Calu3 (cell line): ENCODE results near the gene SHC2. TPM values are rescaled to one million over a fixed set of nuclear protein-coding genes. Genes with fewer than 3 reads are reported as not detected.
"Not testable (repeated sequence)": the region's sequence is repeated elsewhere in the genome, so short reads cannot be mapped to it uniquely, and the experiment has no call there.

Source experiments
- BruUV-seq: library from RNA; stranded (reverse); fragments of 400-500 nt; replicated peaks from 2 replicates; lab custom pipeline; 2021; lab: Mats Ljungman, UMichigan
- CTCF ChIA-PET: fragments of 300-600 bp; sonication (Branson Sonifier 250); formaldehyde crosslinking; loops from one replicate; lab custom pipeline; 2022; ENCODE audit warnings: antibody characterized with exemption; lab: Charles Lee
- DNase-seq: peaks from one replicate; pipeline ENCODE4 v3.0.0; 2022
- H3K27ac Mint-ChIP-seq: one replicate; pipeline ENCODE4 v1.8.0; 2022; ENCODE audit warnings: mixed read lengths; ENCODE audit not compliant: unreplicated experiment
- H3K27me3 Mint-ChIP-seq: one replicate; pipeline ENCODE4 v1.8.0; 2022; ENCODE audit warnings: mixed read lengths; ENCODE audit not compliant: unreplicated experiment
- H3K36me3 Mint-ChIP-seq: one replicate; pipeline ENCODE4 v1.8.0; 2022; ENCODE audit warnings: mild to moderate bottlenecking, moderate library complexity, mixed read lengths; ENCODE audit not compliant: insufficient read depth, unreplicated experiment
- H3K4me1 Mint-ChIP-seq: one replicate; pipeline ENCODE4 v1.8.0; 2022; ENCODE audit warnings: mild to moderate bottlenecking, low read depth, mixed read lengths; ENCODE audit not compliant: unreplicated experiment
- H3K4me3 Mint-ChIP-seq: one replicate; pipeline ENCODE4 v1.8.0; 2022; ENCODE audit warnings: mild to moderate bottlenecking, low read depth, moderate library complexity, mixed read lengths; ENCODE audit not compliant: unreplicated experiment
- H3K9me3 Mint-ChIP-seq: one replicate; pipeline ENCODE4 v1.8.0; 2022; ENCODE audit warnings: low read depth, mixed read lengths; ENCODE audit not compliant: unreplicated experiment
- CTCF ChIP-seq: fragments of 200-600 bp; IDR thresholded peaks from one replicate; pipeline ENCODE4 v1.8.0; 2022; ENCODE audit warnings: antibody characterized with exemption; ENCODE audit not compliant: unreplicated experiment
- intact Hi-C: fragments of 100-400 bp; cut with micrococcal nuclease; formaldehyde crosslinking; loops from one replicate; pipeline ENCODE4 v1.10.0; 2022; ENCODE audit not compliant: unreplicated experiment
- total RNA-seq: library from RNA; stranded (reverse); gene quantifications from 2 replicates; pipeline ENCODE4 v1.2.3, GENCODE V29; 2022

SHC2 gene
- total RNA-seq, 1 experiment from 2014 or later: 8.4 TPM

- no peak for TF ChIP-seq CTCF
- BruUV-seq: no TSS peak
- CTCF ChIA-PET: no interaction called here
- no peaks in the 10 kb centered on the region for H3K4me1 Mint-ChIP-seq
- no peak for DNase-seq
- H3K27ac Mint-ChIP-seq: no peak overlapping the region
- H3K9me3 Mint-ChIP-seq: peaks cover 4% of the 10 kb centered on the region
- no peaks in the 10 kb centered on the region for H3K27me3 Mint-ChIP-seq
- H3K4me3 Mint-ChIP-seq: no peak overlapping the region
- H3K36me3 Mint-ChIP-seq: peaks cover 8% of the 10 kb centered on the region
- intact Hi-C loops: no loop called here
Observed at GRCh38 chr19:435056-435706, 25.7 kb downstream of the SHC2 start.

GRCh38 chr19:434152-434960, 26.5 kb downstream of the SHC2 start:
- no peak overlapping the region for H3K4me3 Mint-ChIP-seq
- TF ChIP-seq CTCF: no peak
- H3K27ac Mint-ChIP-seq: no peak overlapping the region
- H3K4me1 Mint-ChIP-seq: no peaks in the 10 kb centered on the region
- peaks cover 9% of the 10 kb centered on the region for H3K36me3 Mint-ChIP-seq
- no peak for DNase-seq
- H3K9me3 Mint-ChIP-seq: peaks cover 4% of the 10 kb centered on the region
- BruUV-seq: no TSS peak
- CTCF ChIA-PET: no interaction called here
- intact Hi-C loops: no loop called here
- no peaks in the 10 kb centered on the region for H3K27me3 Mint-ChIP-seq

GRCh38 chr19:430701-431100, 30.1 kb downstream of the SHC2 start:
- Mint-ChIP-seq H3K4me1 (no peaks in the 10 kb centered on the region), H3K27me3 (no peaks in the 10 kb centered on the region), H3K36me3 (peaks cover 9% of the 10 kb centered on the region), H3K27ac (no peak overlapping the region), H3K4me3 (no peak overlapping the region), H3K9me3 (peaks cover 7% of the 10 kb centered on the region)
- CTCF ChIA-PET: no interaction called here
- no peak for TF ChIP-seq CTCF
- intact Hi-C loops: no loop called here
- no peak for DNase-seq
- no TSS peak for BruUV-seq

- Mint-ChIP-seq H3K4me3 (no peak overlapping the region), H3K27ac (no peak overlapping the region), H3K27me3 (no peaks in the 10 kb centered on the region), H3K9me3 (peaks cover 7% of the 10 kb centered on the region), H3K36me3 (peaks cover 5% of the 10 kb centered on the region), H3K4me1 (no peaks in the 10 kb centered on the region)
- CTCF ChIA-PET: no interaction called here
- intact Hi-C loops: no loop called here
- no TSS peak for BruUV-seq
- TF ChIP-seq CTCF: no peak
- no peak for DNase-seq
Observed at GRCh38 chr19:428149-428548, 32.7 kb downstream of the SHC2 start.

GRCh38 chr19:427675-428074, 33.2 kb downstream of the SHC2 start:
- DNase-seq, H3K9me3 Mint-ChIP-seq, intact Hi-C loops, H3K36me3 Mint-ChIP-seq, CTCF ChIA-PET, H3K4me3 Mint-ChIP-seq, H3K27me3 Mint-ChIP-seq, H3K27ac Mint-ChIP-seq, H3K4me1 Mint-ChIP-seq, BruUV-seq: not testable (repeated sequence)
